Measurements from ENCODE around the gene SDF2L1. TPM values are rescaled to one million over a fixed set of nuclear protein-coding genes. Genes with fewer than 3 reads are reported as not detected.
"Not testable (repeated sequence)": the region's sequence is repeated elsewhere in the genome, so short reads cannot be mapped to it uniquely, and the experiment has no call there.

Gene SDF2L1
- total and polyA plus RNA-seq, 7 donors, result 6.9 to 53.5 (median 13.0) TPM

DNA sequence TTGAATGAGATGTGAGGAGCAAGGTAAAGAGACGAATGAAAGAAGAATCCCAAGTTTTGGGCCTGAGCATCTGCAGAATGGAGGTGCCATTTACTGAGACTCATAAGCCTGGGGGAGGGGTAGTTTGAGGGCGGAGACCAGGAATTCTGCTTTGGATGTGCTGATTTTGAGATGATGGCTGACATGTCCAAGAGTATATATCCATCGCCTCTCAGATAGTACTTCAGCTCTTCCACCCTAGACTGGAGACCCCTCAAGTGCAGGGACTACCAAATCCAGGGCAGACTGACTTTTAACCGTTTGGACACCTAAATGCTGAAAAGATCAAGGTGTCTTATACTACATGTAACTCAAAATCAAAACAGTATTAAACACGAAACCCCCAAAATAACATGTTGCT lies 1.3 kb upstream of the SDF2L1 start:
- peaks cover 18% of the 10 kb centered on the region for H3K4me1 ChIP-seq
- no peak for TF ChIP-seq CTCF (IDR thresholded peaks at IDR 0.05)
- ATAC-seq (no peak), DNase-seq (no peak)
- H3K27ac ChIP-seq, result no peak overlapping the region
- H3K4me3 ChIP-seq, result no peak overlapping the region
- H3K36me3 ChIP-seq (ENCODE audit: insufficient read depth in 1 of 2, low read depth in 1 of 2), result peaks cover 0 to 10% of the 10 kb centered on the region in 2 donors
- no peaks in the 10 kb centered on the region for H3K9me3 ChIP-seq
- H3K27me3 ChIP-seq (ENCODE audit: insufficient read depth in 3 of 3, low read length in 2 of 3), result no peaks in the 10 kb centered on the region
- WGBS, 3 donors, result 81 to 91% (median 82%) methylated on average over 5 of the region's 5 CpGs
- intact Hi-C loops (cut with DNase I), result no loop called here

DNA sequence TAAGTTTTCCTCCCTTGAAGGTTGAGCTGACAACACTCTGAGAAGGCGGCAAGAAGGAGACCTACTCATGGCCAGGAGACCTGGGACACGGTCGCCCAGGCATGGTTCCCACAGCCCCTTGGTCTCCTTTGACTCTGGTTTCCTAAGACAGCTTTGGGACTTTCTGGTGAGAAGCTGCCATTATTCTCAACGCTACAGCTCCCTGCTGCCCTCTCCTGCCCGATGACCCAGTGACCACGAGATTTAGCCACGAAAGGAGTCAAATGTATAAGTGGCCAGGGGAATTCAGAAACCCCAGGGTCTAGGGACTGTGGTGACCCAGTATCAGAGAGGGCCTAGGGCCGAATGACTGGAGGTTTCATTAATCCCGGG lies 699 bp upstream of the SDF2L1 start:
- H3K27me3 ChIP-seq (ENCODE audit: insufficient read depth in 3 of 3, low read length in 2 of 3), result no peaks in the 10 kb centered on the region
- intact Hi-C loops (cut with DNase I), result no loop called here
- peak; percentile 24 to 63 for DNase-seq

GRCh38 chr22:21642584-21643448 lies 714 bp downstream of the SDF2L1 start:
- Histone ChIP-seq H3K4me3 (peak overlapping the region; percentile 81), H3K27me3 (ENCODE audit: insufficient read depth in 3 of 3, low read length in 2 of 3) (no peaks in the 10 kb centered on the region), H3K36me3 (ENCODE audit: insufficient read depth in 1 of 2, low read depth in 1 of 2) (peaks cover 0 to 10% of the 10 kb centered on the region in 2 donors), H3K27ac (peak overlapping the region; percentile 67), H3K9me3 (no peaks in the 10 kb centered on the region), H3K4me1 (peaks cover 18% of the 10 kb centered on the region)
- intact Hi-C loops (cut with DNase I), result no loop called here
- DNase-seq (peak; percentile 33 to 65), ATAC-seq (no peak)
- peak; percentile 27 for TF ChIP-seq CTCF (IDR thresholded peaks at IDR 0.05)
- 2 to 3% (median 3%) methylated on average over 46 to 56 of the region's 56 CpGs for WGBS, 3 donors

More for the DNA sequence above, 699 bp upstream of the SDF2L1 start:
- H3K27ac ChIP-seq, result peak overlapping the region; percentile 81
- H3K4me1 ChIP-seq, result peaks cover 18% of the 10 kb centered on the region
- peak; percentile 23 to 61 (median 40) for ATAC-seq
- WGBS, 3 donors, result 4 to 8% (median 4%) methylated on average over 9 of the region's 9 CpGs
- peak; percentile 48 for TF ChIP-seq CTCF (IDR thresholded peaks at IDR 0.05)
- H3K9me3 ChIP-seq, result no peaks in the 10 kb centered on the region
- peak overlapping the region; percentile 81 for H3K4me3 ChIP-seq
- peaks cover 0 to 10% of the 10 kb centered on the region in 2 donors for H3K36me3 ChIP-seq (ENCODE audit: insufficient read depth in 1 of 2, low read depth in 1 of 2)

- Histone ChIP-seq H3K36me3 (ENCODE audit: insufficient read depth in 1 of 2, low read depth in 1 of 2) (peaks cover 0 to 10% of the 10 kb centered on the region in 2 donors), H3K27me3 (ENCODE audit: insufficient read depth in 3 of 3, low read length in 2 of 3) (no peaks in the 10 kb centered on the region), H3K27ac (no peak overlapping the region), H3K4me3 (peak overlapping the region; percentile 81), H3K9me3 (no peaks in the 10 kb centered on the region), H3K4me1 (peaks cover 18% of the 10 kb centered on the region)
- WGBS, 3 donors, result 89 to 91% (median 90%) methylated on average over 22 of the region's 22 CpGs
- intact Hi-C loops (cut with DNase I), result no loop called here
- TF ChIP-seq CTCF (IDR thresholded peaks at IDR 0.05), result no peak
- ATAC-seq (no peak), DNase-seq (no peak)
These were observed 1.6 kb downstream of the SDF2L1 start for GRCh38 chr22:21643533-21644357.

DNA sequence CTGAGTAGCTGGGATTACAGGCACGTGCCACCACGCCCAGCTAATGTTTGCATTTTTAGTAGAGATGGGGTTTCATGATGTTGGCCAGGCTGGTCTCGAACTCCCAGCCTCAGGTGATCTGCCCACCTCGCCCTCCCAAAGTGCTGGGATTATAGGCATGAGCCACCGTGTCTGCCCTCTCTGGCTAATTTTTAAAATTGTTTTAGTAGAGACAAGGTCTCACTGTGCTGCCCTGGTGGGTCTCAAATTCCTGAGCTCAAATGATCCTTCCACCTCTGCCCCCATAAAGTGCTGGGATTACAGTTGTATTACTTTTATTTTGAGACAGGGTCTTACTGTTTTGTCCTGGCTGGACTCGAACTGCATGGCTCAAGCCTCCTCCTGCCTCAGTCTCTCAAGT lies 3.4 kb downstream of the SDF2L1 start:
- Histone ChIP-seq H3K36me3 (ENCODE audit: insufficient read depth in 1 of 2, low read depth in 1 of 2) (peaks cover 0 to 10% of the 10 kb centered on the region in 2 donors), H3K4me1 (peaks cover 18% of the 10 kb centered on the region)
- H3K4me3 ChIP-seq; intact Hi-C loops (cut with DNase I); H3K27ac ChIP-seq; ATAC-seq; H3K9me3 ChIP-seq; DNase-seq; H3K27me3 ChIP-seq (ENCODE audit: insufficient read depth in 3 of 3, low read length in 2 of 3): not testable (repeated sequence)
- WGBS, 3 donors, result 89 to 91% (median 90%) methylated on average over 6 of the region's 6 CpGs
